MCF 10A (cell line): ENCODE measurements around the gene MAP2K6. TPM values are rescaled to one million over a fixed set of nuclear protein-coding genes. Genes with fewer than 3 reads are reported as not detected.
A peak's percentile ranks its signal among the peaks of the same experiment; 100 is the strongest.

Experiments used
- BruUV-seq: library from RNA; stranded (reverse); fragments of 400-500 nt; replicated peaks from 2 replicates; lab custom pipeline; 2021; lab: Mats Ljungman, UMichigan
- CTCF ChIA-PET: fragments of 300-600 bp; sonication (Branson Sonifier 250); formaldehyde crosslinking; extraction: SDS; loops from one replicate; lab custom pipeline; 2021; ENCODE audit warnings: antibody characterized with exemption, inconsistent platforms; lab: Yijun Ruan, JAX
- POLR2A ChIA-PET: fragments of 300-600, 350-650 bp; sonication (Branson Sonifier 250); formaldehyde crosslinking; extraction: SDS; loops from one replicate; lab custom pipeline; 2020; ENCODE audit warnings: antibody characterized with exemption, inconsistent platforms; lab: Yijun Ruan, JAX
- DNase-seq: peaks from one replicate; pipeline ENCODE4 v3.0.0-alpha.2; 2018; ENCODE audit not compliant: unreplicated experiment
- H3K27ac Mint-ChIP-seq: one replicate; pipeline ENCODE4 v1.8.0; 2022; ENCODE audit warnings: mild to moderate bottlenecking, low read depth, mixed read lengths; ENCODE audit not compliant: unreplicated experiment
- H3K27me3 Mint-ChIP-seq: one replicate; pipeline ENCODE4 v1.8.0; 2022; ENCODE audit warnings: mixed read lengths; ENCODE audit not compliant: insufficient read depth, unreplicated experiment
- H3K36me3 Mint-ChIP-seq: one replicate; pipeline ENCODE4 v1.8.0; 2022; ENCODE audit warnings: mild to moderate bottlenecking, moderate library complexity, mixed read lengths; ENCODE audit not compliant: insufficient read depth, unreplicated experiment
- H3K4me1 Mint-ChIP-seq: one replicate; pipeline ENCODE4 v1.8.0; 2022; ENCODE audit warnings: mixed read lengths; ENCODE audit not compliant: insufficient read depth, unreplicated experiment
- H3K4me3 Mint-ChIP-seq: one replicate; pipeline ENCODE4 v1.8.0; 2022; ENCODE audit warnings: mild to moderate bottlenecking, moderate library complexity, mixed read lengths; ENCODE audit not compliant: unreplicated experiment
- H3K9me3 Mint-ChIP-seq: one replicate; pipeline ENCODE4 v1.8.0; 2022; ENCODE audit warnings: mixed read lengths; ENCODE audit not compliant: unreplicated experiment
- CTCF ChIP-seq: fragments of 200-600 bp; IDR thresholded peaks from one replicate; pipeline ENCODE4 v1.8.0; 2022; ENCODE audit warnings: antibody characterized with exemption, mild to moderate bottlenecking; ENCODE audit not compliant: unreplicated experiment
- intact Hi-C: fragments of 100-400 bp; cut with micrococcal nuclease; formaldehyde crosslinking; loops from 2 replicates; pipeline ENCODE4 v1.14.1; 2022
- total RNA-seq: library from RNA; stranded (reverse); gene quantifications from 2 replicates; pipeline ENCODE4 v1.2.3, GENCODE V29; 2022

The MAP2K6 gene
- total RNA-seq, 1 experiment from 2014 or later = 0.28 TPM

- Mint-ChIP-seq H3K27me3 (no peaks in the 10 kb centered on the region), H3K27ac (no peak overlapping the region), H3K4me1 (no peaks in the 10 kb centered on the region), H3K36me3 (no peaks in the 10 kb centered on the region), H3K4me3 (no peak overlapping the region), H3K9me3 (no peaks in the 10 kb centered on the region)
- TF ChIP-seq CTCF = no peak
- POLR2A ChIA-PET = no interaction called here
- DNase-seq = no peak
- BruUV-seq = no TSS peak
- CTCF ChIA-PET = interaction anchor here (1.6 kb wide), 2 partner anchors 41 to 1056 kb away, joined by 5 to 8 read pairs; no protein-coding TSS in a partner anchor
- intact Hi-C loops = loop anchor here (5.0 kb wide), 1 partner anchor 987 kb away; no protein-coding TSS in a partner anchor
Observed at GRCh38 chr17:69565447-69565846, 150.9 kb downstream of the MAP2K6 start.

GRCh38 chr17:69567130-69567529 lies 152.6 kb downstream of the MAP2K6 start:
- H3K4me3 Mint-ChIP-seq = no peak overlapping the region
- TF ChIP-seq CTCF = no peak
- ChIA-PET CTCF (interaction anchor here (0.6 to 1.8 kb wide), 5 partner anchors 41 to 1063 kb away, joined by 3 to 8 read pairs (median 7); no protein-coding TSS in a partner anchor), POLR2A (no interaction called here)
- H3K27ac Mint-ChIP-seq = no peak overlapping the region
- peak; percentile 22 for DNase-seq
- H3K4me1 Mint-ChIP-seq = no peaks in the 10 kb centered on the region
- no peaks in the 10 kb centered on the region for H3K36me3 Mint-ChIP-seq
- no peaks in the 10 kb centered on the region for H3K9me3 Mint-ChIP-seq
- intact Hi-C loops = loop anchor here (5.0 kb wide), 1 partner anchor 985 kb away; no protein-coding TSS in a partner anchor
- H3K27me3 Mint-ChIP-seq = no peaks in the 10 kb centered on the region
- no TSS peak for BruUV-seq

GRCh38 chr17:69572747-69573146 lies 158.2 kb downstream of the MAP2K6 start:
- CTCF ChIA-PET = no interaction called here
- Mint-ChIP-seq H3K27ac (no peak overlapping the region), H3K36me3 (no peaks in the 10 kb centered on the region), H3K4me3 (no peak overlapping the region), H3K4me1 (no peaks in the 10 kb centered on the region), H3K27me3 (no peaks in the 10 kb centered on the region), H3K9me3 (no peaks in the 10 kb centered on the region)
- POLR2A ChIA-PET = interaction anchor here (0.8 kb wide), 1 partner anchor 34 kb away, joined by 3 read pairs; no protein-coding TSS in a partner anchor
- no peak for TF ChIP-seq CTCF
- DNase-seq = no peak
- intact Hi-C loops = no loop called here
- BruUV-seq = no TSS peak

GRCh38 chr17:69573396-69573795 lies 158.9 kb downstream of the MAP2K6 start:
- BruUV-seq = no TSS peak
- H3K4me1 Mint-ChIP-seq = no peaks in the 10 kb centered on the region
- H3K27ac Mint-ChIP-seq = no peak overlapping the region
- POLR2A ChIA-PET = no interaction called here
- CTCF ChIA-PET = interaction anchor here (1.0 to 1.2 kb wide), 2 partner anchors 979 to 1056 kb away, joined by 3 read pairs; no protein-coding TSS in a partner anchor
- H3K9me3 Mint-ChIP-seq = no peaks in the 10 kb centered on the region
- H3K4me3 Mint-ChIP-seq = no peak overlapping the region
- intact Hi-C loops = no loop called here
- no peak for DNase-seq
- TF ChIP-seq CTCF = no peak
- no peaks in the 10 kb centered on the region for H3K27me3 Mint-ChIP-seq
- H3K36me3 Mint-ChIP-seq = no peaks in the 10 kb centered on the region
